ENCODE measurements around the gene CYB561D1. TPM values are rescaled to one million over a fixed set of nuclear protein-coding genes. Genes with fewer than 3 reads are reported as not detected.
A peak's percentile ranks its signal among the peaks of the same experiment; 100 is the strongest.

Gene CYB561D1
- total and polyA plus RNA-seq, 9 of the 15 experiments (the other 6 are each of a cell fraction or from before 2014, with no cell fraction given) = 0.71 to 7.2 (median 3.5) TPM

GRCh38 chr1:109548321-109549267 lies 54.7 kb downstream of the CYB561D1 start, which contains the start of gene GNAI3 (continued):
- TF ChIP-seq TCF15 (CRISPR knock-in tag; IDR thresholded peaks at IDR 0.05) (no peak), MTA2 (IDR thresholded peaks at IDR 0.05; ENCODE audit: low read depth) (no peak), ZBTB7A (IDR thresholded peaks at IDR 0.05; ENCODE audit: borderline replicate concordance, control insufficient read depth, low read depth, low read length) (peak; percentile 73), ATF2 (CRISPR knock-in tag; IDR thresholded peaks at IDR 0.05) (no peak), ZNF217 (CRISPR knock-in tag; IDR thresholded peaks at IDR 0.05) (no peak), CBFA2T2 (conservative IDR thresholded peaks at IDR 0.05) (no peak), DPF2 (IDR thresholded peaks at IDR 0.05) (no peak; the same call in none of the 2 replicates), CHCHD3 (CRISPR knock-in tag; IDR thresholded peaks at IDR 0.05) (0 out of 2 replicates have a peak, but pooled peaks have one; percentile 71), TAF9B (IDR thresholded peaks at IDR 0.05; ENCODE audit: partially characterized antibody) (peak; percentile 92), STAT5A (IDR thresholded peaks at IDR 0.05; ENCODE audit: borderline replicate concordance, low read length) (no peak), TFE3 (CRISPR knock-in tag; IDR thresholded peaks at IDR 0.05) (no peak), LCOR (CRISPR knock-in tag; IDR thresholded peaks at IDR 0.05) (peak; percentile 82; the same call in 1 of the 2 replicates), ARID3B (CRISPR knock-in tag; IDR thresholded peaks at IDR 0.05; ENCODE audit: borderline replicate concordance) (no peak), DACH1 (IDR thresholded peaks at IDR 0.05; ENCODE audit: partially characterized antibody) (no peak), ZNF232 (CRISPR knock-in tag; IDR thresholded peaks at IDR 0.05) (no peak), SAFB2 (IDR thresholded peaks at IDR 0.05; ENCODE audit: borderline replicate concordance, low read depth, low read length, severe bottlenecking) (no peak), ATF7 (IDR thresholded peaks at IDR 0.05) (peak; percentile 85), U2AF2 (optimal IDR thresholded peaks at IDR 0.05; ENCODE audit: low read depth, low read length) (no peak), ZC3H4 (CRISPR knock-in tag; IDR thresholded peaks at IDR 0.05; ENCODE audit: borderline replicate concordance) (no peak), YBX1 (IDR thresholded peaks at IDR 0.05) (no peak), KHSRP (IDR thresholded peaks at IDR 0.05) (no peak), RBM14 (IDR thresholded peaks at IDR 0.05; ENCODE audit: borderline replicate concordance, insufficient read depth, low read depth, low read length) (no peak), POU5F1 (IDR thresholded peaks at IDR 0.05; ENCODE audit: borderline replicate concordance, low read depth, low read length, partially characterized antibody) (no peak)

Measured in K562 (cell line).